SK-N-SH treated with all-trans-retinoic acid at 6 μM for 48 hours (cell line): ENCODE measurements around the gene WDR91.

Experiments
- ARNTL ChIP-seq: fragments of 450-650 bp; formaldehyde crosslinking; IDR thresholded peaks from 2 replicates; pipeline ENCODE4 v1.5.0; 2020; ENCODE audit warnings: low read depth, mild to moderate bottlenecking, moderate library complexity, borderline replicate concordance
- CSDC2 ChIP-seq: fragments of 250-450 bp; sonication (Bioruptor Pico); IDR thresholded peaks from 2 replicates; pipeline ENCODE4 v1.5.0; 2020; ENCODE audit warnings: mild to moderate bottlenecking, moderate library complexity
- RARB ChIP-seq: fragments of 250-450 bp; sonication (Bioruptor Pico); IDR thresholded peaks from 2 replicates; pipeline ENCODE4 v1.8.0; 2021; ENCODE audit warnings: mild to moderate bottlenecking, moderate library complexity
- TCF4 ChIP-seq: fragments of 250-450 bp; sonication (Bioruptor Pico); IDR thresholded peaks from 2 replicates; pipeline ENCODE4 v1.8.0; 2021; ENCODE audit warnings: mild to moderate bottlenecking, moderate library complexity, borderline replicate concordance
- TF ChIP-seq, protein P1 (sequence below): fragments of 250-450 bp; sonication (Bioruptor Pico); IDR thresholded peaks from 2 replicates; pipeline ENCODE4 v1.5.1; 2020; ENCODE audit warnings: low read depth, mild to moderate bottlenecking, moderate library complexity
- TF ChIP-seq, protein P2 (sequence below): fragments of 250-450 bp; sonication (Bioruptor Pico); IDR thresholded peaks from 2 replicates; pipeline ENCODE4 v1.8.0; 2020; ENCODE audit warnings: mild to moderate bottlenecking, moderate library complexity, borderline replicate concordance

- TF ChIP-seq, protein P1, sequence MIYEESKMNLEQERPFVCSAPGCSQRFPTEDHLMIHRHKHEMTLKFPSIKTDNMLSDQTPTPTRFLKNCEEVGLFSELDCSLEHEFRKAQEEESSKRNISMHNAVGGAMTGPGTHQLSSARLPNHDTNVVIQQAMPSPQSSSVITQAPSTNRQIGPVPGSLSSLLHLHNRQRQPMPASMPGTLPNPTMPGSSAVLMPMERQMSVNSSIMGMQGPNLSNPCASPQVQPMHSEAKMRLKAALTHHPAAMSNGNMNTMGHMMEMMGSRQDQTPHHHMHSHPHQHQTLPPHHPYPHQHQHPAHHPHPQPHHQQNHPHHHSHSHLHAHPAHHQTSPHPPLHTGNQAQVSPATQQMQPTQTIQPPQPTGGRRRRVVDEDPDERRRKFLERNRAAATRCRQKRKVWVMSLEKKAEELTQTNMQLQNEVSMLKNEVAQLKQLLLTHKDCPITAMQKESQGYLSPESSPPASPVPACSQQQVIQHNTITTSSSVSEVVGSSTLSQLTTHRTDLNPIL (CRISPR knock-in tag) = no peak
- TF ChIP-seq CSDC2 (CRISPR knock-in tag) (no peak), ARNTL (CRISPR knock-in tag) (no peak), RARB (no peak), TCF4 (CRISPR knock-in tag) (no peak)
- TF ChIP-seq, protein P2, sequence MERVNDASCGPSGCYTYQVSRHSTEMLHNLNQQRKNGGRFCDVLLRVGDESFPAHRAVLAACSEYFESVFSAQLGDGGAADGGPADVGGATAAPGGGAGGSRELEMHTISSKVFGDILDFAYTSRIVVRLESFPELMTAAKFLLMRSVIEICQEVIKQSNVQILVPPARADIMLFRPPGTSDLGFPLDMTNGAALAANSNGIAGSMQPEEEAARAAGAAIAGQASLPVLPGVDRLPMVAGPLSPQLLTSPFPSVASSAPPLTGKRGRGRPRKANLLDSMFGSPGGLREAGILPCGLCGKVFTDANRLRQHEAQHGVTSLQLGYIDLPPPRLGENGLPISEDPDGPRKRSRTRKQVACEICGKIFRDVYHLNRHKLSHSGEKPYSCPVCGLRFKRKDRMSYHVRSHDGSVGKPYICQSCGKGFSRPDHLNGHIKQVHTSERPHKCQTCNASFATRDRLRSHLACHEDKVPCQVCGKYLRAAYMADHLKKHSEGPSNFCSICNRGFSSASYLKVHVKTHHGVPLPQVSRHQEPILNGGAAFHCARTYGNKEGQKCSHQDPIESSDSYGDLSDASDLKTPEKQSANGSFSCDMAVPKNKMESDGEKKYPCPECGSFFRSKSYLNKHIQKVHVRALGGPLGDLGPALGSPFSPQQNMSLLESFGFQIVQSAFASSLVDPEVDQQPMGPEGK (CRISPR knock-in tag) = no peak
These were observed 53.1 kb downstream of the WDR91 start for GRCh38 chr7:135158141-135158655.
